Nephron (organoid): ENCODE data around the gene TSKU.

ENCODE experiments used
- H3K27ac Mint-ChIP-seq, 3 experiments: 2 replicates each; pipeline ENCODE4 v1.8.0; 2020; ENCODE audit warnings: mixed read lengths in 3 of 3, mild to moderate bottlenecking in 2 of 3, moderate library complexity in 1 of 3
- H3K27me3 Mint-ChIP-seq: 2 replicates; pipeline ENCODE4 v1.8.0; 2021; ENCODE audit warnings: low read depth, mild to moderate bottlenecking, moderate library complexity, mixed read lengths
- H3K36me3 Mint-ChIP-seq: 2 replicates; pipeline ENCODE4 v1.8.0; 2020; ENCODE audit warnings: low read depth, mixed read lengths
- H3K4me1 Mint-ChIP-seq: 2 replicates; pipeline ENCODE4 v1.8.0; 2020; ENCODE audit warnings: mixed read lengths
- H3K4me3 Mint-ChIP-seq, 3 experiments: 2 replicates each; pipeline ENCODE4 v1.8.0; 2020; ENCODE audit warnings: mild to moderate bottlenecking in 3 of 3, mixed read lengths in 3 of 3, moderate library complexity in 2 of 3
- H3K9me3 Mint-ChIP-seq: 2 replicates; pipeline ENCODE4 v1.8.0; 2020; ENCODE audit warnings: mixed read lengths
- CTCF ChIP-seq, 3 experiments: fragments of 200-600 bp; sonication (generic); IDR thresholded peaks; one replicate each; pipeline ENCODE4 v1.5.0; 2021; ENCODE audit warnings: antibody characterized with exemption in 3 of 3; ENCODE audit not compliant: unreplicated experiment in 3 of 3

The TSKU gene

DNA sequence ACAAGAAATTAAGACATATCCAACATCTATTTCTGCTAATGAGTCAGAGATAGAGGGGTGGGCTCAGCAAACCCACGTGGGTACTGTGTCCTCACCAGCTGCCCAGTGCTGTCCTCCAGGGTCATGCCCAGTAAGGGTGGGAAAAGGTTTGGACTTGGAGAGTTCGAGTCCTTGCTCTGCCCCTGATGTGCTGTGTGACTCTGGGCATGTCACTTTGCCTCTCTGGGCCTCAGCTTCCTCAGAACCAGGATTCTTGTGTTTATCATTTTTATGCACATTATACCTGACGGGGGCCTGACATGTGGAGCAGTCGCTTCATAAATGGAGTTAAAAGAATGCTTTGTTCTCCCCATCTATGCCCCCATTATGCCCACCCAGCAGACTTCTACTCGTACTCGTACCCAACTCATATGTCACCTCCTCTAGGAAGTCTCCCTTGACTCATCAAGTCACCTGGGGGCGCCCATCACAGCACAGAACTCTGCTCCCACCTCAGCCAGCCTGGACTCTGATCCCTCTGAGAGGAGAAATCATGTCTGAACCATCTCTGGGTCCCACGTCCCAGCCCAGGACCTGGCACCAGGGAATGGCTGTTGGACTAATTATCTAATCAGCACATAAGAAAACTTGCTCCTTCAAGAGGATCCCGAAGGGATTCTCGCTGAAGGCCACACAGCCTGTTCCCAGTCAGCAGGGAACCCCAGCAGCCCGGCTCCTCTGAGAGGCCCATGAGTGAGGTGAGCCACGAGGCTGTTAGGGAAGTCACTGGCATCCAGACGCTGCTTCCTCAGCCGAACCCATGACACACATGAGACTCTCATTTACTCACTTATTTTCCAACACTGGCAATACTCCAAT is 38.7 kb upstream of the TSKU start:
- Mint-ChIP-seq H3K4me3 (no peak overlapping the region), H3K27ac (no peak overlapping the region)

GRCh38 chr11:76745044-76745376 is 38.1 kb upstream of the TSKU start:
- no peak overlapping the region for H3K4me3 Mint-ChIP-seq
- H3K36me3 Mint-ChIP-seq, result no peaks in the 10 kb centered on the region
- TF ChIP-seq CTCF (IDR thresholded peaks at IDR 0.05; ENCODE audit: unreplicated experiment in 3 of 3), result no peak
- H3K27ac Mint-ChIP-seq, result no peak overlapping the region
- H3K4me1 Mint-ChIP-seq, result peaks cover 46% of the 10 kb centered on the region
- H3K27me3 Mint-ChIP-seq, result peaks cover 11% of the 10 kb centered on the region
- no peaks in the 10 kb centered on the region for H3K9me3 Mint-ChIP-seq

More for the DNA sequence above, 38.7 kb upstream of the TSKU start:
- Mint-ChIP-seq H3K36me3 (no peaks in the 10 kb centered on the region), H3K9me3 (no peaks in the 10 kb centered on the region), H3K4me1 (peaks cover 46% of the 10 kb centered on the region), H3K27me3 (peaks cover 11% of the 10 kb centered on the region)
- no peak for TF ChIP-seq CTCF (IDR thresholded peaks at IDR 0.05; ENCODE audit: unreplicated experiment in 3 of 3)

- no peak for TF ChIP-seq CTCF (IDR thresholded peaks at IDR 0.05; ENCODE audit: unreplicated experiment in 3 of 3)
- H3K4me1 Mint-ChIP-seq, result peaks cover 52% of the 10 kb centered on the region
- H3K27ac Mint-ChIP-seq, result peak overlapping the region in 1 of 3 experiments; percentile 71
- H3K27me3 Mint-ChIP-seq, result peaks cover 17% of the 10 kb centered on the region
- no peak overlapping the region for H3K4me3 Mint-ChIP-seq
- H3K9me3 Mint-ChIP-seq, result no peaks in the 10 kb centered on the region
- H3K36me3 Mint-ChIP-seq, result no peaks in the 10 kb centered on the region
Observed at GRCh38 chr11:76745561-76746207, 37.5 kb upstream of the TSKU start.

DNA sequence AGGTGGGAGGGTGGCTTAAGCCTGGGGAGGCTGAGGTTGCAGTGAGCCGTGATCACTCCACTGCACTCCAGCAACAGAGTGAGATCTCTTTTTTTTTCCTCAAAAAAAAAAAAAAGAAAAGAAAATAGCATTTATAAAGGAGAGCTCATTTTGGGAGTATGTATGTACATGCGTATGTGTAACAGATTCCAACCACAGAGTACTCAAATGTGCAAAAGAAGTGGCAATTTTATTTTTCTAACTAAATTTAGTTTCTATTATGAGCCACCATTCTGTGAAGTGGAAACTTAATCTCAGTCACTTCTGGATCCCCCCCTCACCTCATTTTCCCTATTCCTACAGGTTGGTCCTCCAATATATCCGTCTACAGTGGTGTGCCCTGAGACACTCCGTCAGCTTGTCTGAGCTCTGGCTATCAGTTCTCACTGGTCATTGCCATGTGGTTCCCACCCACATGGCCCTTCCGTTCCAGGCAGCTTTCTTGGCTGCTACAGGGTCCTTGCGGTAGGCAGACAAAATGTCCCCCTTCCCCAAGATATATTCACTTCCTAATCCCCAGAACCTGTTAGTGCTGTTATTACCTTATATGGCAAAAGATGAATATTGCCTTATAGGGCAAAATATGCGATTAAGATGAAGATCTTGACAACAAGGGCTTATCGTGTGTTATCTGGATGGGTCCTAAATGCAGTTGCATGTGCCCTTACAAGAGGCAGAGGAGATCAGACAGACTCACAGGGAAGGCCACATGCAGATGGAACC is 35.8 kb upstream of the TSKU start:
- Mint-ChIP-seq H3K4me1 (peaks cover 59% of the 10 kb centered on the region), H3K9me3 (no peaks in the 10 kb centered on the region), H3K27ac (peak overlapping the region in 2 of 3 experiments; percentile 34 to 36), H3K27me3 (peaks cover 17% of the 10 kb centered on the region), H3K4me3 (no peak overlapping the region), H3K36me3 (no peaks in the 10 kb centered on the region)
- no peak for TF ChIP-seq CTCF (IDR thresholded peaks at IDR 0.05; ENCODE audit: unreplicated experiment in 3 of 3)

GRCh38 chr11:76747915-76748860 is 35.0 kb upstream of the TSKU start:
- no peak for TF ChIP-seq CTCF (IDR thresholded peaks at IDR 0.05; ENCODE audit: unreplicated experiment in 3 of 3)
- H3K27ac Mint-ChIP-seq, result peak overlapping the region; percentile 4 to 68 (median 63)
- no peak overlapping the region for H3K4me3 Mint-ChIP-seq
- H3K9me3 Mint-ChIP-seq, result no peaks in the 10 kb centered on the region
- H3K27me3 Mint-ChIP-seq, result peaks cover 19% of the 10 kb centered on the region
- H3K36me3 Mint-ChIP-seq, result no peaks in the 10 kb centered on the region
- peaks cover 61% of the 10 kb centered on the region for H3K4me1 Mint-ChIP-seq
